ACHN (cell line): ENCODE measurements around the gene FAM236C.
"Not testable (repeated sequence)": the region's sequence is repeated elsewhere in the genome, so short reads cannot be mapped to it uniquely, and the experiment has no call there.

Source experiments
- DNase-seq: peaks from one replicate; pipeline ENCODE4 v3.0.0-alpha.2; 2015
- in situ Hi-C: cut with HindIII; loops from 2 replicates; pipeline ENCODE4 v1.10.0; 2017; ENCODE audit warnings: low sequenced_read_pairs, low pct_ligation_motif_present, low pct_unique_long_range_greater_than_20kb

FAM236C gene

GRCh38 chrX:72912315-72912714 is at the start of gene FAM236C:
TSS of gene FAM236C (plus strand) at chrX:72912615. CDS start at chrX:72912715, 100 bp downstream.
- DNase-seq, in situ Hi-C loops: not testable (repeated sequence)

GRCh38 chrX:72882898-72883297 is 29.5 kb upstream of the FAM236C start:
- not testable (repeated sequence) for DNase-seq

GRCh38 chrX:72889740-72890139 is 22.7 kb upstream of the FAM236C start:
- in situ Hi-C loops = not testable (repeated sequence)

More at GRCh38 chrX:72882898-72883297, 29.5 kb upstream of the FAM236C start:
- in situ Hi-C loops = not testable (repeated sequence)

GRCh38 chrX:72916096-72916495 is 3.7 kb downstream of the FAM236C start:
- DNase-seq, in situ Hi-C loops: not testable (repeated sequence)

More at GRCh38 chrX:72889740-72890139, 22.7 kb upstream of the FAM236C start:
- not testable (repeated sequence) for DNase-seq

GRCh38 chrX:72932283-72932682 is 19.9 kb downstream of the FAM236C start:
- in situ Hi-C loops, DNase-seq: not testable (repeated sequence)

GRCh38 chrX:72936455-72936854 is 24.0 kb downstream of the FAM236C start:
- in situ Hi-C loops, DNase-seq: not testable (repeated sequence)

GRCh38 chrX:72936882-72937455 is 24.6 kb downstream of the FAM236C start:
- DNase-seq, in situ Hi-C loops: not testable (repeated sequence)

- in situ Hi-C loops, DNase-seq: not testable (repeated sequence)
Observed at GRCh38 chrX:72937906-72938305, 25.5 kb downstream of the FAM236C start, which contains the start of gene FAM236A. TSS of gene FAM236A (plus strand) at chrX:72938206. CDS start at chrX:72938263, 57 bp downstream.

GRCh38 chrX:72942272-72942671 is 29.9 kb downstream of the FAM236C start:
- DNase-seq, in situ Hi-C loops: not testable (repeated sequence)

- DNase-seq, in situ Hi-C loops: not testable (repeated sequence)
Observed at GRCh38 chrX:72943035-72943818, 30.8 kb downstream of the FAM236C start.

- in situ Hi-C loops, DNase-seq: not testable (repeated sequence)
Observed at GRCh38 chrX:72943819-72944169, 31.4 kb downstream of the FAM236C start, which contains the start of gene DMRTC1. TSS of gene DMRTC1 (minus strand) at chrX:72943837. CDS start at chrX:72875694, 68,143 bp downstream.

- in situ Hi-C loops, DNase-seq: not testable (repeated sequence)
Observed at GRCh38 chrX:72959971-72960370, 47.6 kb downstream of the FAM236C start.
